ENCODE data around the gene PLEKHH1.
"Not testable (repeated sequence)": the region's sequence is repeated elsewhere in the genome, so short reads cannot be mapped to it uniquely, and the experiment has no call there.

The PLEKHH1 gene

DNA sequence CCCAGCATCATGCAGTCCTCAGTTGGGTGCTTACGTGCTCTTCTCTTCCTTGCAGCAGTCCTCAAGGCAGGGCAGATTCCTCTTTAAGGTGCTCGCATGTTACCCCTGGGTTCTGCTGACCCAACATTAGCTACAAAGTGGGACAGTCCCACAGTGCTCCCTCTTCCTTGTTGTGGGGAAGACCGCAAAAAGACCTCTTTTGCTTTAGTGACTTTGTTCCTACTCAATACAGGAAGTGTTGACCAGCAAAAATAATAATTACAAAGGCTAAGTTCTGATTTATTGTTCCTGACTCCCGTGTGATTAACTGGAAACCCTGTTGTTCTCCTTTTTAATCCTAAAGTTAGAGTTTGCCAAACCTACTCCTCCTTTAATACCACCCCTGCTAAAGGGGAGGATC, 53.3 kb downstream of the PLEKHH1 start:
- no peaks in the 10 kb centered on the region for H3K27me3 ChIP-seq (replicated peaks)
- no peak overlapping the region for H3K27ac ChIP-seq
- in situ Hi-C loops (cut with HindIII; ENCODE audit: low pct_ligation_motif_present, low sequenced_read_pairs): no loop called here
- TF ChIP-seq, protein P1, sequence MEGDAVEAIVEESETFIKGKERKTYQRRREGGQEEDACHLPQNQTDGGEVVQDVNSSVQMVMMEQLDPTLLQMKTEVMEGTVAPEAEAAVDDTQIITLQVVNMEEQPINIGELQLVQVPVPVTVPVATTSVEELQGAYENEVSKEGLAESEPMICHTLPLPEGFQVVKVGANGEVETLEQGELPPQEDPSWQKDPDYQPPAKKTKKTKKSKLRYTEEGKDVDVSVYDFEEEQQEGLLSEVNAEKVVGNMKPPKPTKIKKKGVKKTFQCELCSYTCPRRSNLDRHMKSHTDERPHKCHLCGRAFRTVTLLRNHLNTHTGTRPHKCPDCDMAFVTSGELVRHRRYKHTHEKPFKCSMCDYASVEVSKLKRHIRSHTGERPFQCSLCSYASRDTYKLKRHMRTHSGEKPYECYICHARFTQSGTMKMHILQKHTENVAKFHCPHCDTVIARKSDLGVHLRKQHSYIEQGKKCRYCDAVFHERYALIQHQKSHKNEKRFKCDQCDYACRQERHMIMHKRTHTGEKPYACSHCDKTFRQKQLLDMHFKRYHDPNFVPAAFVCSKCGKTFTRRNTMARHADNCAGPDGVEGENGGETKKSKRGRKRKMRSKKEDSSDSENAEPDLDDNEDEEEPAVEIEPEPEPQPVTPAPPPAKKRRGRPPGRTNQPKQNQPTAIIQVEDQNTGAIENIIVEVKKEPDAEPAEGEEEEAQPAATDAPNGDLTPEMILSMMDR (IDR thresholded peaks at IDR 0.05; ENCODE audit: low read depth, low read length, missing control alignments): no peak
- no peaks in the 10 kb centered on the region for H3K36me3 ChIP-seq (replicated peaks)
- no peak for DNase-seq
- no peak overlapping the region for H3K4me3 ChIP-seq (ENCODE audit: low read depth, low read length)

DNA sequence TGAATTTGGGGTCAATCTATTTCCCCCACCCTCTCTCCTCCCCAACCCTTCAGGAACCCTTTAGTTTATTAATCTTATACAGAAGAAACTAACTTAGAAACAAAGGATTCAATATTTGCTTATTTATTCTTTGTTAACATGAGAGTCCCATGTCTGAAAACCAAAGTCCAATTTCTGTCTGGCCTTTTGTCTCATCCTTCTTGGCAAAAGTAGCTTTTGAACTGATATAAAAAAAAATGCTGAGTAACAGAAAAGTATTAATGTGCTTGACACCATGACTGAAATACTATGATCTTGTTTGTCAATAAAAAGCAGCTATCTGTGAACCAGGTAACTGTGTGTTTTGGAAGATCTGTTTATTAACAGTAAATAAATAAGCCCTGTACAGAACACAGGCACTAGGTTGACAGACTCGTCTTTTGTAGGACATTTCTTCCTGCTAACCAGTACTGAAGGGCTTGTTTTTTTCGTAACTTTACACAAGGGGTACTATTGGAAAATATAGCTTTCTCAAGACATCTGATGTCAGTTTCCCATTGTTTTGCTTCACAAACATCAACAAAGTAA, 56.2 kb downstream of the PLEKHH1 start:
- Histone ChIP-seq H3K4me3 (ENCODE audit: low read depth, low read length) (no peak overlapping the region), H3K27me3 (replicated peaks) (no peaks in the 10 kb centered on the region), H3K27ac (no peak overlapping the region), H3K36me3 (replicated peaks) (no peaks in the 10 kb centered on the region)
- TF ChIP-seq, protein P1 (IDR thresholded peaks at IDR 0.05; ENCODE audit: low read depth, low read length, missing control alignments): no peak
- DNase-seq: no peak
- in situ Hi-C loops (cut with HindIII; ENCODE audit: low pct_ligation_motif_present, low sequenced_read_pairs): no loop called here

DNA sequence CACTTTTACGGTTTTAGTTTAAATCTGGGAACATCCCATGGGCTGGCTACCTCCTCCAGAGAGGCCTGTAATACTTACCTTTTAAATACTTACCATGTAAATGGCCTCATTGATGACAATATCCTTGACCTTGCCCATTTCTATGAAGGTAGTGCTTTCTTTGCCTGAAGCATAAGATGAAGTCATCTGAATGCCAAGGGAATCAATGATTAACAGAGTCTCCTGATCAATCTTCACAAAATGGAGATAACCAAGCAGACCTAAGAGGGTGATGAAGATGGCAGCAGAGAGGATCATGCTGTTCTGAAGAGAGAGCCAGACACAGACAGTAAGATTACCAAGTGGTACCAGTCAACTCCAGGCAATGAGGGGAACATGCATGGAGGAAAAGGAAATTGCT, 60.6 kb downstream of the PLEKHH1 start:
- H3K36me3 ChIP-seq (replicated peaks); H3K27ac ChIP-seq; DNase-seq; in situ Hi-C loops (cut with HindIII; ENCODE audit: low pct_ligation_motif_present, low sequenced_read_pairs); H3K27me3 ChIP-seq (replicated peaks); H3K4me3 ChIP-seq (ENCODE audit: low read depth, low read length): not testable (repeated sequence)

DNA sequence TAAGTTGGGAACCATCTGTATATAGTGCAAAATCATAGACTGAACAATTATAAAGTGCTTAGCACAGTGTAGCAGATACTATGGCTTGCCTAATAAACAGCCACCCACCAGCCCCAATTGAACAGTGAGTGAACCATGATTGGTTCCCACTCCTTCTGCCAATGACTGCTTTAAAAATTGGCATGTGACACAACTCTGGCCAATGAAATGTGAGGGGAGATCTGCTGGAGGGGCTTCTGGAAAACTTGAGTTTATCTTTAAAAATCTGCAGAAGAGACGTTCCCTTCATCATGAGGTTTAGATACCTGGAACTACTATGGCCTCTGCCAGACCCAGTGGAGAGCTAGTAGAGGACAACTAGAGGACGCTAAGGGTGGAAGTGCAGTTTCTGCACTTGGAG, 62.3 kb downstream of the PLEKHH1 start:
- TF ChIP-seq, protein P1 (IDR thresholded peaks at IDR 0.05; ENCODE audit: low read depth, low read length, missing control alignments): no peak
- Histone ChIP-seq H3K27ac (no peak overlapping the region), H3K27me3 (replicated peaks) (no peaks in the 10 kb centered on the region), H3K36me3 (replicated peaks) (no peaks in the 10 kb centered on the region), H3K4me3 (ENCODE audit: low read depth, low read length) (no peak overlapping the region)
- in situ Hi-C loops (cut with HindIII; ENCODE audit: low pct_ligation_motif_present, low sequenced_read_pairs): no loop called here
- no peak for DNase-seq

DNA sequence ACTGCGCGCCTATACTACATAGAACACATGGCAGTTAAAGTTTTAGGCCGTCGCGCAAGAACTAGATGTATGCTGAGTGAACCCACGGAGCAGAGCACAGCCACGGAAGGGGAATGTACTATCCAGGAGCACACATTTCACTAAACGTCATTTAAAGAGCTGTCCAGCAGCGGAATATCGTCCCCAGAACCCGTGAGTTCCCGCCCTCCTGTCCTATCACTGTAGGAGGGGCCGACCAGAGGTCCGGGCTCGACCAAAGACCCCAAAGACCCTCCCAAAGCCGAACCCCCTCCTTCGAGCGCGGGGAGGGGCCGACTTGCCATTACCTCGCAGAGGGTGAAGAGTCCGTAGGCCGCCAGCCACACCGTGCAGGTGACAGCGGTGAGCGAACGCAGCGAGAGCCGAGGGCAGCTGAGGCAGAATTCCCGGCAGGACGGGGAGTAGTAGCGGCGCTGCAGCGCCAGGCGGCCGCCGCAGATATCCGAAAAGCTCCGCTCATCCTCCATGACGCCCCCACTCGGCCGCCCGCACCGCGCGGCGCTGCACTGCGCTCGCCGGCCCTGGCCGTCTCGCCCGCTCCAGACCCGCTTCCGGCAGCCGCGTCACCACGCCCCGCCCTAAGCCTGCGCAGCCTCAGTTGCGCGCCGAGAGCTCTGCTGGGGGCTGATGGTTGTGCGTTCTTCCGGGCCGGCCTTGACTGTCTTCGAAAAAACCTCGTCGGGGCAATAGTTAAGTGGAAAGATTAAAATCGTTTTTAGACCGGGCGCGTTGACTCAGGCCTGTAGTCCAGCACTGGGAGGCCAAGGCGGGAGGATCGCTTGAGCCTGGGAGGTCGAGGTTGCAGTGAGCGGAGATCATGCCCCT, 66.8 kb downstream of the PLEKHH1 start, which contains the start of gene PIGH:
PIGH (minus strand) TSS at position 571 of the 864 bp plus-strand sequence; CDS start at position 506, 65 bp downstream.
- TF ChIP-seq, protein P1 (IDR thresholded peaks at IDR 0.05; ENCODE audit: low read depth, low read length, missing control alignments): peak; percentile 54
- Histone ChIP-seq H3K27ac (peak within 1 kb of the TSS; percentile 27), H3K4me3 (ENCODE audit: low read depth, low read length) (peak within 1 kb of the TSS; percentile 86), H3K36me3 (replicated peaks) (no peaks in the 10 kb centered on the region), H3K27me3 (replicated peaks) (no peaks in the 10 kb centered on the region)
- peak; percentile 77 for DNase-seq
- in situ Hi-C loops (cut with HindIII; ENCODE audit: low pct_ligation_motif_present, low sequenced_read_pairs): no loop called here

DNA sequence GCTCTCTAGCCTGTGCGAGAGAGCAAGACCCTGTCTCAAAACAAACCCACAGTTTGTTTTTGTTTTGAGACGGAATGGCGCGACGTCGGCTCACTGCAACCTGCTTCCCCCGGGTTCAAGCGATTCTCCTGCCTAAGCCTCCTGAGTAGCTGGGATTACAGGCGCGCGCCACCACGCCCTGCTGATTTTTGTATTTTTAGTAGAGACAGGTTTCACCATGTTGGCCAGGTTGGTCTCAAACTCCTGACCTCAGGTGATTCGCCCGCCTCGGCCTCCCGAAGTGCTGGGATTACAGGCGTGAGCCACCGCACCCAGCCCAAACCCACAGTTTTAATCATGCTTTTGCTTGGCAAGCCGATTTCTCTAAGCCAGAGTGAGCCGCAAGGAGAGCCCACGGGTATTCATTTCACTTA, 67.5 kb downstream of the PLEKHH1 start:
- H3K27me3 ChIP-seq (replicated peaks); H3K36me3 ChIP-seq (replicated peaks); in situ Hi-C loops (cut with HindIII; ENCODE audit: low pct_ligation_motif_present, low sequenced_read_pairs); DNase-seq: not testable (repeated sequence)
- Histone ChIP-seq H3K4me3 (ENCODE audit: low read depth, low read length) (peak overlapping the region; percentile 86), H3K27ac (peak overlapping the region; percentile 27)

All from brain microvascular endothelial cell (primary cell).